OCI-LY3 (cell line): ENCODE data around the gene ALKBH3.

Experiments
- EZH2phosphoT487 ChIP-seq: fragments of 200-600 bp; shearing (Covaris generic); IDR thresholded peaks from 2 replicates; pipeline ENCODE4 v1.6.1; 2018; ENCODE audit warnings: antibody characterized with exemption, mixed run types, low read depth
- TF ChIP-seq, protein P1 (sequence below): fragments of 200-600, 300-600 bp; sonication (generic); IDR thresholded peaks from 2 replicates; pipeline ENCODE4 v1.5.1; 2014; ENCODE audit warnings: antibody characterized with exemption, low read length, low read depth

GRCh38 chr11:43934601-43935423 is 54.2 kb downstream of the ALKBH3 start:
- TF ChIP-seq, protein P1, sequence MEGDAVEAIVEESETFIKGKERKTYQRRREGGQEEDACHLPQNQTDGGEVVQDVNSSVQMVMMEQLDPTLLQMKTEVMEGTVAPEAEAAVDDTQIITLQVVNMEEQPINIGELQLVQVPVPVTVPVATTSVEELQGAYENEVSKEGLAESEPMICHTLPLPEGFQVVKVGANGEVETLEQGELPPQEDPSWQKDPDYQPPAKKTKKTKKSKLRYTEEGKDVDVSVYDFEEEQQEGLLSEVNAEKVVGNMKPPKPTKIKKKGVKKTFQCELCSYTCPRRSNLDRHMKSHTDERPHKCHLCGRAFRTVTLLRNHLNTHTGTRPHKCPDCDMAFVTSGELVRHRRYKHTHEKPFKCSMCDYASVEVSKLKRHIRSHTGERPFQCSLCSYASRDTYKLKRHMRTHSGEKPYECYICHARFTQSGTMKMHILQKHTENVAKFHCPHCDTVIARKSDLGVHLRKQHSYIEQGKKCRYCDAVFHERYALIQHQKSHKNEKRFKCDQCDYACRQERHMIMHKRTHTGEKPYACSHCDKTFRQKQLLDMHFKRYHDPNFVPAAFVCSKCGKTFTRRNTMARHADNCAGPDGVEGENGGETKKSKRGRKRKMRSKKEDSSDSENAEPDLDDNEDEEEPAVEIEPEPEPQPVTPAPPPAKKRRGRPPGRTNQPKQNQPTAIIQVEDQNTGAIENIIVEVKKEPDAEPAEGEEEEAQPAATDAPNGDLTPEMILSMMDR = no peak
- no peak for TF ChIP-seq EZH2phosphoT487
